ENCODE results near the gene ATP8A2. TPM values are rescaled to one million over a fixed set of nuclear protein-coding genes. Genes with fewer than 3 reads are reported as not detected.

The ATP8A2 gene
- total and polyA plus RNA-seq, 2 of the 4 experiments (the other 2 are of a cell fraction): 0.02 to 0.18 TPM

- ATAC-seq (ENCODE audit: low read depth) (no peak), DNase-seq (no peak)
- POLR2A ChIA-PET (ENCODE audit: unreplicated experiment): no interaction called here
- Histone ChIP-seq H3K27me3 (ENCODE audit: control insufficient read depth, insufficient read depth, low read length) (no peaks in the 10 kb centered on the region), H3K23ac (ENCODE audit: low read depth, low read length) (no peak overlapping the region), H2AK5ac (ENCODE audit: low read depth, low read length) (no peak overlapping the region), H3K9ac (ENCODE audit: low read depth, low read length) (no peak overlapping the region), H3K56ac (ENCODE audit: extremely low read depth, insufficient read depth, low read length) (no peak overlapping the region), H2BK20ac (ENCODE audit: low read depth, low read length) (no peak overlapping the region), H2AK9ac (replicated peaks; ENCODE audit: low read depth, low read length, poor library complexity) (no peak overlapping the region), H3K27ac (ENCODE audit: insufficient read depth, low read length) (no peak overlapping the region), H4K20me1 (ENCODE audit: insufficient read depth, low read length) (no peaks in the 10 kb centered on the region), H3K4me3 (ENCODE audit: insufficient read depth, low read depth, low read length) (no peak overlapping the region), H3K36me3 (ENCODE audit: control insufficient read depth, insufficient read depth, low read length) (no peaks in the 10 kb centered on the region), H3K4me1 (ENCODE audit: control insufficient read depth, insufficient read depth, low read length) (no peaks in the 10 kb centered on the region), H4K5ac (ENCODE audit: low read depth, low read length) (no peak overlapping the region), H2BK120ac (ENCODE audit: low read depth, low read length) (no peak overlapping the region), H3K4me2 (ENCODE audit: low read depth, low read length) (no peak overlapping the region), H4K91ac (ENCODE audit: insufficient read depth, low read depth, low read length) (no peak overlapping the region), H3K14ac (replicated peaks; ENCODE audit: low read depth, low read length) (no peak overlapping the region), H3K9me3 (ENCODE audit: control insufficient read depth, insufficient read depth, low read length) (no peaks in the 10 kb centered on the region), H3K18ac (ENCODE audit: low read depth, low read length) (no peak overlapping the region), H2BK15ac (ENCODE audit: low read depth, low read length) (no peak overlapping the region), H3K4ac (ENCODE audit: low read depth, low read length) (no peak overlapping the region), H2BK5ac (ENCODE audit: low read depth, low read length, poor library complexity, severe bottlenecking) (no peak overlapping the region), H4K8ac (ENCODE audit: low read depth in 2 of 2, low read length in 2 of 2) (no peak overlapping the region), H3K79me1 (ENCODE audit: low read depth in 1 of 2, low read length in 2 of 2) (no peaks in the 10 kb centered on the region), H3K9me1 (ENCODE audit: insufficient read depth, low read length) (no peaks in the 10 kb centered on the region), H2AFZ (replicated peaks; ENCODE audit: low read length, poor library complexity) (no peak overlapping the region)
- in situ Hi-C loops (cut with MboI; ENCODE audit: low sequenced_read_pairs): no loop called here
- TF ChIP-seq MAFK (IDR thresholded peaks at IDR 0.05; ENCODE audit: low read depth, low read length): no peak
- TF ChIP-seq RCOR1 (IDR thresholded peaks at IDR 0.05; ENCODE audit: insufficient replicate concordance, low read length): no peak
- TF ChIP-seq CTCF (conservative IDR thresholded peaks at IDR 0.05; ENCODE audit: low read depth, low read length): no peak
- TF ChIP-seq CHD1 (IDR thresholded peaks at IDR 0.05; ENCODE audit: low read depth, low read length): no peak
- no peak for TF ChIP-seq USF2 (IDR thresholded peaks at IDR 0.05; ENCODE audit: low read depth, low read length)
- no peak for TF ChIP-seq MXI1 (IDR thresholded peaks at IDR 0.05; ENCODE audit: borderline replicate concordance, low read depth, low read length)
- no peak for TF ChIP-seq SMC3 (IDR thresholded peaks at IDR 0.05; ENCODE audit: low read depth, low read length)
- no peak for TF ChIP-seq NFE2L2 (IDR thresholded peaks at IDR 0.05; ENCODE audit: low read depth, low read length)
- TF ChIP-seq RAD21 (IDR thresholded peaks at IDR 0.05; ENCODE audit: low read length): no peak
- no peak for TF ChIP-seq MAZ (IDR thresholded peaks at IDR 0.05; ENCODE audit: borderline replicate concordance, low read depth, low read length)
- TF ChIP-seq FOS (IDR thresholded peaks at IDR 0.05; ENCODE audit: low read depth, low read length): no peak
- no peak for TF ChIP-seq POLR2A (IDR thresholded peaks at IDR 0.05; ENCODE audit: low read depth, low read length)
- TF ChIP-seq BHLHE40 (IDR thresholded peaks at IDR 0.05; ENCODE audit: low read depth, low read length): no peak
- no peak for TF ChIP-seq CEBPB (IDR thresholded peaks at IDR 0.05; ENCODE audit: low read depth, low read length)
- dilution Hi-C loops (cut with HindIII; ENCODE audit: low sequenced_read_pairs, unreplicated experiment): no loop called here
- CTCF ChIA-PET: no interaction called here
- intact Hi-C loops (cut with micrococcal nuclease): no loop called here
- BruUV-seq (replicated peaks): no TSS peak
- WGBS, 2 experiments (ENCODE audit: extremely low coverage in 2 of 2, insufficient read length in 1 of 2): 65% methylated on average over 2 of the region's 8 CpGs; no CpG with 5 or more reads in 1 of the 2 experiments
These were observed 207.4 kb downstream of the ATP8A2 start for GRCh38 chr13:25579221-25579620.
